Right lobe of liver (tissue), 6 donors: ENCODE results near the gene CTSA. TPM values are rescaled to one million over a fixed set of nuclear protein-coding genes. Genes with fewer than 3 reads are reported as not detected.
"Not testable (repeated sequence)": the region's sequence is repeated elsewhere in the genome, so short reads cannot be mapped to it uniquely, and the experiment has no call there.

Experiments used
- ATAC-seq, 4 donors: fragments of 200-7000 bp; cut with Tn5 transposase; one replicate each; pipeline ENCODE4 v1.9.1; 2020; ENCODE audit warnings: mild to moderate bottlenecking in 4 of 4, moderate library complexity in 4 of 4
- DNase-seq, 3 donors: peaks; one replicate each; pipeline ENCODE4 v3.0.0-alpha.2; 2020
- H3K27ac ChIP-seq, 3 donors: fragments of 200-600 bp; one replicate each; pipeline ENCODE4 v1.8.0; 2022
- H3K27me3 ChIP-seq, 2 donors: fragments of 200-600 bp; one replicate each; pipeline ENCODE4 v1.8.0; 2022
- H3K36me3 ChIP-seq, 4 donors: fragments of 200-600 bp; sonication (generic) in 1 of 4; one replicate each; pipeline versions ENCODE4 v1.5.1 to v1.8.0; 2017 to 2022; ENCODE audit warnings: control low read depth in 1 of 4
- H3K4me1 ChIP-seq, 4 donors: fragments of 200-600 bp; sonication (generic) in 1 of 4; one replicate each; pipeline versions ENCODE4 v1.5.1 to v1.8.0; 2017 to 2022; ENCODE audit warnings: control low read depth in 1 of 4
- H3K4me3 ChIP-seq, 3 donors: fragments of 200-600 bp; one replicate each; pipeline ENCODE4 v1.8.0; 2022
- H3K9me3 ChIP-seq, 4 donors: fragments of 200-600 bp; sonication (generic) in 1 of 4; one replicate each; pipeline versions ENCODE4 v1.5.1 to v1.8.0; 2017 to 2022; ENCODE audit warnings: control low read depth in 1 of 4
- POLR2A ChIP-seq: fragments of 450-650 bp; IDR thresholded peaks from one replicate; pipeline ENCODE4 v1.6.1; 2017; ENCODE audit warnings: antibody characterized with exemption, mild to moderate bottlenecking
- WGBS: methylation state at CpG from one replicate; pipeline ENCODE4 v1.1.6; 2018; ENCODE audit warnings: low coverage, low lambda C conversion rate; ENCODE audit not compliant: insufficient coverage; ENCODE audit errors: missing lambda C conversion rate; 5-methylcytosine and 5-hydroxymethylcytosine counted together
- intact Hi-C, 2 donors: fragments of 100-400 bp; cut with DNase I; formaldehyde crosslinking; loops; one replicate each; pipeline versions ENCODE4 v1.11.2 to v1.14.1; 2022
- total RNA-seq, 6 experiments: library from RNA; depleted of rRNA in 2 of 6; stranded (reverse); fragments of >200 nt in 2 of 6; fragmentation: NEBNext Ultra II Directional in 3 of 6; extraction: Animal tissue kit (Norgen Biotek cat#: 25700) in 3 of 6; gene quantifications; one replicate each; pipeline versions ENCODE4 v1.1.0 to v1.2.4, GENCODE V29; 2016 to 2023
- TF ChIP-seq, protein P1 (sequence below), 4 donors: fragments of 200-600 bp in 3 of 4; fragments of 450-650 bp in 1 of 4; IDR thresholded peaks; one replicate each; pipeline versions ENCODE4 v1.5.1 to v1.8.0; 2016 to 2022; ENCODE audit warnings: antibody characterized with exemption in 4 of 4, mild to moderate bottlenecking in 2 of 4
- donor health status: DM: no; HTN: yes; CAD: no.
- donor health status: DM: no; HTN: no; CAD: no.
- donor health status: DM: no; HTN: no; CAD: no.
- donor health status: DM: no; HTN: yes; CAD: no.
- donor health status: DM: no; HTN: yes; CAD: no.

CTSA gene
- total RNA-seq, 6 experiments from 2014 or later: 54.4 to 194 (median 134) TPM

DNA sequence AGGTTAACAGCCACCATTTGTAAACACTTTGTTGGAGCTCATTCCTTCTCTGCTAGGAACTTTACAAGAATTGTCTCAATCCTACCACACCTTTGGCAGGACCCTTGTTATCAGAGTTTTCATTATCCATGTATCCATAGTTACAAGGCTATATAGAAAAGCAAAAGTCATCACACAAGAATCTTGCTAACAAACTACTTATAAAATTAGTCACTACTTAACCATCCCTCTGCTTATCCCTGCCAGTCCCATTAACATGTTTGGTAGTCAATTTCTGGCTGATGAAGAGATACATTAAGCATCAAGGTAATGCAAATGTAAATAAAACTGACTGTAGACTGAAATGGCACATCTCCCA lies 23.3 kb upstream of the CTSA start:
- TF ChIP-seq, protein P1, sequence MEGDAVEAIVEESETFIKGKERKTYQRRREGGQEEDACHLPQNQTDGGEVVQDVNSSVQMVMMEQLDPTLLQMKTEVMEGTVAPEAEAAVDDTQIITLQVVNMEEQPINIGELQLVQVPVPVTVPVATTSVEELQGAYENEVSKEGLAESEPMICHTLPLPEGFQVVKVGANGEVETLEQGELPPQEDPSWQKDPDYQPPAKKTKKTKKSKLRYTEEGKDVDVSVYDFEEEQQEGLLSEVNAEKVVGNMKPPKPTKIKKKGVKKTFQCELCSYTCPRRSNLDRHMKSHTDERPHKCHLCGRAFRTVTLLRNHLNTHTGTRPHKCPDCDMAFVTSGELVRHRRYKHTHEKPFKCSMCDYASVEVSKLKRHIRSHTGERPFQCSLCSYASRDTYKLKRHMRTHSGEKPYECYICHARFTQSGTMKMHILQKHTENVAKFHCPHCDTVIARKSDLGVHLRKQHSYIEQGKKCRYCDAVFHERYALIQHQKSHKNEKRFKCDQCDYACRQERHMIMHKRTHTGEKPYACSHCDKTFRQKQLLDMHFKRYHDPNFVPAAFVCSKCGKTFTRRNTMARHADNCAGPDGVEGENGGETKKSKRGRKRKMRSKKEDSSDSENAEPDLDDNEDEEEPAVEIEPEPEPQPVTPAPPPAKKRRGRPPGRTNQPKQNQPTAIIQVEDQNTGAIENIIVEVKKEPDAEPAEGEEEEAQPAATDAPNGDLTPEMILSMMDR (IDR thresholded peaks at IDR 0.05): no peak
- no peak for TF ChIP-seq POLR2A
- Histone ChIP-seq H3K4me3 (no peak overlapping the region), H3K4me1 (peaks cover 0 to 4% (median 0%) of the 10 kb centered on the region in 4 donors), H3K9me3 (no peaks in the 10 kb centered on the region), H3K27me3 (no peaks in the 10 kb centered on the region), H3K27ac (no peak overlapping the region), H3K36me3 (no peaks in the 10 kb centered on the region)
- no peak for DNase-seq
- no peak for ATAC-seq
- intact Hi-C loops: no loop called here

DNA sequence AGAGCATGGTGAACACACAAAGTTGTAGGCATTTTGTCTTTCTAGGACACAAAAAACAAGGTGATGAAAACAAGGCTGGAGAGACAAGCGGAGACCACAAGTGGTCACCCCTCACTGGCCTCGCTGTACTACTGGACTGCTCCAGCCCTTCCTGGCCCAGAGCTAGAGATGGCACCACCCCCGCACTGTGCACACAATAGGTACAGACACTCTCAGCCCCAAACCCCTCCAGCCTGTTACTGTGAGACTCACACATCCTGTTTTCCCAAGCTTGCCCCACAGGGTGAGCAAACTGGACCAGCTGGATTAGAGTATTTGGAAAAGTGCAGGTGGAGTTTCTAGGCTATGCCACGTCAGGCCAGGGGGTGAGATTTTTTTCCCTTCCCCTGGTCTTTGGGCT lies 18.5 kb upstream of the CTSA start:
- no peak overlapping the region for H3K27ac ChIP-seq
- peaks cover 0 to 7% (median 0%) of the 10 kb centered on the region in 4 donors for H3K36me3 ChIP-seq
- H3K4me1 ChIP-seq: no peaks in the 10 kb centered on the region
- intact Hi-C loops: no loop called here
- no peaks in the 10 kb centered on the region for H3K27me3 ChIP-seq
- ATAC-seq (no peak), DNase-seq (no peak)
- no peak overlapping the region for H3K4me3 ChIP-seq
- no CpG with 5 or more reads among the region's 4 CpGs for WGBS
- no peaks in the 10 kb centered on the region for H3K9me3 ChIP-seq
- TF ChIP-seq, protein P1 (IDR thresholded peaks at IDR 0.05): no peak
- no peak for TF ChIP-seq POLR2A

- Histone ChIP-seq H3K36me3 (peaks cover 0 to 16% (median 0%) of the 10 kb centered on the region in 4 donors), H3K4me1 (no peaks in the 10 kb centered on the region), H3K4me3 (no peak overlapping the region), H3K9me3 (no peaks in the 10 kb centered on the region), H3K27ac (no peak overlapping the region), H3K27me3 (no peaks in the 10 kb centered on the region)
- 24% methylated on average over 1 of the region's 1 CpG for WGBS
- TF ChIP-seq, protein P1 (IDR thresholded peaks at IDR 0.05): no peak
- no peak for TF ChIP-seq POLR2A
- no peak for DNase-seq
- no peak for ATAC-seq
- intact Hi-C loops: no loop called here
These were observed 17.6 kb upstream of the CTSA start for GRCh38 chr20:45873409-45874103.

- DNase-seq, intact Hi-C loops, H3K27me3 ChIP-seq, H3K27ac ChIP-seq, H3K9me3 ChIP-seq, H3K4me3 ChIP-seq, ATAC-seq, H3K4me1 ChIP-seq: not testable (repeated sequence)
- H3K36me3 ChIP-seq: peaks cover 0 to 17% (median 0%) of the 10 kb centered on the region in 4 donors
- WGBS: 96% methylated on average over 10 of the region's 10 CpGs
These were observed 17.0 kb upstream of the CTSA start for GRCh38 chr20:45874104-45874481.

GRCh38 chr20:45874576-45874975 lies 16.6 kb upstream of the CTSA start:
- Histone ChIP-seq H3K27me3 (no peaks in the 10 kb centered on the region), H3K27ac (no peak overlapping the region), H3K4me3 (no peak overlapping the region), H3K36me3 (peaks cover 0 to 17% (median 0%) of the 10 kb centered on the region in 4 donors), H3K4me1 (no peaks in the 10 kb centered on the region), H3K9me3 (no peaks in the 10 kb centered on the region)
- ATAC-seq (no peak), DNase-seq (no peak)
- TF ChIP-seq, protein P1 (IDR thresholded peaks at IDR 0.05): no peak
- TF ChIP-seq POLR2A: no peak
- intact Hi-C loops: no loop called here
- WGBS: 57% methylated on average over 4 of the region's 4 CpGs
